ENCODE data around the gene ARHGEF17. TPM values are rescaled to one million over a fixed set of nuclear protein-coding genes. Genes with fewer than 3 reads are reported as not detected.

Gene ARHGEF17
- polyA plus RNA-seq, 3 donors: 82.4 to 106 (median 98.5) TPM

DNA sequence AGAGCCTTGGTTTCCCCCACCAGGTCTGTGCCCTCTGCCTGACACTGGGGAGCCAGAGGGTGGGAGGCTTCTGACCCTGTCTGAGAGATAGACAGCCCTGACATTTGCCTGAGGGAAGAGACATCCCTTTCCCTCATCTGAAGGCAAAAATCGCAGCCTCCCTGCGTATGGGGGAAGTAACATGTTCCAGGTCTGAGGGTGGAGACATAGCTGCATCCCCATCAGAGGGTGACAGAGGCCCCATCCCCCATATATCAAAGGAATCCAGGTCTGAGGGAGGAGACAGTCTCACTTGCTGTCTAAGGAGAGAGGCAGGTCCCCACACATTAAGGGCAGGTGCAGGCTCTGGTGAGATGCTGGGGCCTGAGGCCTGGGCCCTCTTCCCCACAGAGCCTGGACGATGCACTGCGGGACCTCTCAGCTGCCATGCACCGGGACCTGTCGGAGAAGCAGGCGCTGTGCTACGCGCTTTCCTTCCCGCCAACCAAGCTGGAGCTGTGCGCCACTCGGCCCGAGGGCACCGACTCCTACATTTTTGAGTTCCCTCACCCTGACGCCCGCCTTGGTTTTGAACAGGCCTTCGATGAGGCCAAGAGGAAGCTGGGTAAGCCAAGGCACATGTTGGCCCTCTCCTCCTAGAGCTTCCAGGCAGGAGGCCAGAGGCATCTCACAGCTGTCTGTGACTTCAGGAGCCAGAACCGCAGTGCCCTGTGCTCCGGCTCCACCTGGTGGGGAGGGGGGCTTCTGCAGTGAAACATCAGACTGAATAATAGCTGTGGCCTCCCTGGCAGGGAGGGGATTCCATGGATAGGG is 52.1 kb downstream of the ARHGEF17 start:
- DNase-seq (ENCODE audit: extremely low read depth in 1 of 11, low read depth in 9 of 11, low spot score in 4 of 11): no peak

- no peak for DNase-seq (ENCODE audit: extremely low read depth in 1 of 11, low read depth in 9 of 11, low spot score in 4 of 11)
Measured at GRCh38 chr11:73360743-73361369, 52.8 kb downstream of the ARHGEF17 start.

DNA sequence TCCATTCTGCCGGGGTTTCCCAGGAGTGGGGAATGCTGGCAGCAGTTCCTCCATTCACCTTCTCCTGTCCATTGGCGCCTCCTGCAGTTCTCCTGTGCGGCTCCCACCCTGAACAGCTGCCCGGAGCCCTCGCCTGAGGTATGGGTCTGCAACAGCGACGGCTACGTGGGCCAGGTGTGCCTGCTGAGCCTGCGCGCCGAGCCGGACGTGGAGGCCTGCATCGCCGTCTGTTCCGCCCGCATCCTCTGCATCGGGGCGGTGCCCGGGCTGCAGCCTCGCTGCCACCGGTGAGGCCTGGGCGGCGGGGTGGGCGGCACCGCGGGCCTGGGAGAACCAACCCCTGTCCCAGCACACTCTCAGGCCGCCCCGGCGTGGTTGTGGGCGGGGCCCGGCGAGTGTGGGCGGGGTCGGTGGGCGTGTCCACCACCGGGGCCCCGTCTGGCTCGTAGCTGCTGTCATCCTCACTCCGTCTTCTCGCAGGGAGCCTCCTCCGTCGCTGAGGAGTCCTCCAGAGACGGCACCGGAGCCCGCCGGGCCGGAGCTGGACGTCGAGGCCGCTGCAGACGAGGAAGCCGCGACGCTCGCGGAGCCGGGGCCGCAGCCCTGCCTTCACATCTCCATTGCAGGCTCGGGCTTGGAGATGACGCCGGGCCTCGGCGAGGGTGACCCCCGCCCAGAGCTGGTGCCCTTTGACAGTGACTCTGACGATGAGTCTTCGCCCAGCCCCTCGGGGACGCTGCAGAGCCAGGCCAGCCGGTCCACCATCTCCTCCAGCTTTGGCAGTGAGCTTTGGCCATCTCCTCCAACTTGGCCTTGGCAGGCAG is 54.1 kb downstream of the ARHGEF17 start:
- DNase-seq (ENCODE audit: extremely low read depth in 1 of 11, low read depth in 9 of 11, low spot score in 4 of 11): no peak

GRCh38 chr11:73363147-73363546 is 55.1 kb downstream of the ARHGEF17 start:
- no peak for DNase-seq (ENCODE audit: extremely low read depth in 1 of 11, low read depth in 9 of 11, low spot score in 4 of 11)

- DNase-seq (ENCODE audit: extremely low read depth in 1 of 11, low read depth in 9 of 11, low spot score in 4 of 11): no peak
Measured at GRCh38 chr11:73365352-73366264, 57.5 kb downstream of the ARHGEF17 start.

- DNase-seq (ENCODE audit: extremely low read depth in 1 of 11, low read depth in 9 of 11, low spot score in 4 of 11): no peak
Measured at GRCh38 chr11:73366265-73366610, 58.2 kb downstream of the ARHGEF17 start.

DNA sequence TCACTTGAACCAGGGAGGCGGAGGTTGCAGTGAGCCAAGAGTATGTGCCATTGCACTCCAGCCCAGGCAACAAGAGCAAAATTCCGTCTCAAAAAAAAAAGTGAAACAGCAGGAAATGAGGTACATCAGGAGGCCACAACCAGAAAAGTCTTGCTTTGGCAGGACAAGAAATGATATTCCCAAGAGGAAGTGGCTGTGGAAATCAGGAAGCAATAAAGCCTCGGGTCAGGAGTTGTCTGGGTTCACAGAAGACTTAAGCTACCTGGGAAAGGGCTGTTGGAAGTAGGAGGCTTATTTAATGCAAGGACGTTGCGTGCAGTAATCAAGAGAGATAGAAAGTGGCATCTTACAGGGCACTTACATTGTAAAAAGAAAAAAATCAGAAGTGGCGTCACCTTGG is 58.9 kb downstream of the ARHGEF17 start:
- DNase-seq (ENCODE audit: extremely low read depth in 1 of 11, low read depth in 9 of 11, low spot score in 4 of 11): no peak

DNA sequence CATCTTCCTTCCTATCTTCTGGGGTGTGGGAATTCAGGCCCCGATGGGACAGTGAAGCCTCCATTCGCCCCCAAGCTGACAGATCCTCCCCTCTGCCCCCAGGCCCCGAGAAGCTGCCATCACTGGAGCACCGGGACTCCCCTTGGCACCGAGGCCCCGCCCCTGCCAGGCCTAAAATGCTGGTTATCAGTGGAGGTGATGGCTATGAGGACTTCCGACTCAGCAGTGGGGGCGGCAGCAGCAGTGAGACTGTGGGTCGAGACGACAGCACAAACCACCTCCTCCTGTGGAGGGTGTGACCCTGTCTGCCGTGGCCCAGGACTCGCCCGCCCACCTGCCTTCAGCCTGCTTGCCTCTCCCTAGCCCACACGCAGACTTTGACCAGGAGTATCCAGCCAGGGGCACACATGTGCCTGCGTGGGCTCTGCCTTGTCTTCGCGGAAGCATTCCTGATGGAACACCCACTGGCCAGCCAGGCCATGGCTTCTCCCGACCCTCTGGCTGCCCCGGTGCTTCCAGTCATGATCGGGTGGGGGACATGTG is 59.5 kb downstream of the ARHGEF17 start:
- DNase-seq (ENCODE audit: extremely low read depth in 1 of 11, low read depth in 9 of 11, low spot score in 4 of 11): no peak

- DNase-seq (ENCODE audit: extremely low read depth in 1 of 11, low read depth in 9 of 11, low spot score in 4 of 11): no peak
Measured at GRCh38 chr11:73372375-73372993, 64.4 kb downstream of the ARHGEF17 start.

DNA sequence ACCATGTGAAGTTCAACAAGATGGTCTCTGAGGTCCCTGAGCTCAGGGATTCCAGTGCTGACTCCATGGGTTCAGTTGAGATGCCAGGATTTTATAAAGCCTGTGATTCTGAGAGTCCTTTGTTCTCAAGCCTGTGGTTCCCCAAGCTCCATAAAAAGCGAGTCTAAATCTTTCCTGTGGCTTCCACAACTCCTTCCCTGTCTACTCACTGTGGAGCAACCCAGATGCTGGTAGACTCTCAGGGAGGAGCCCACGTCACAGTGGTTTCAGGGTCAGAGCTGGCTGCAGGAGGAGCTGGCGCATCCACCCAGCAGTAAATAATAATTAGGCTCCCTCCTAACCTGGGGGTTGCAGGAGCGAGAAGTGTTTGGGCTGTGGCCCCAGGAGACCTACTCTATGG is 66.1 kb downstream of the ARHGEF17 start:
- DNase-seq (ENCODE audit: extremely low read depth in 1 of 11, low read depth in 9 of 11, low spot score in 4 of 11): no peak

DNA sequence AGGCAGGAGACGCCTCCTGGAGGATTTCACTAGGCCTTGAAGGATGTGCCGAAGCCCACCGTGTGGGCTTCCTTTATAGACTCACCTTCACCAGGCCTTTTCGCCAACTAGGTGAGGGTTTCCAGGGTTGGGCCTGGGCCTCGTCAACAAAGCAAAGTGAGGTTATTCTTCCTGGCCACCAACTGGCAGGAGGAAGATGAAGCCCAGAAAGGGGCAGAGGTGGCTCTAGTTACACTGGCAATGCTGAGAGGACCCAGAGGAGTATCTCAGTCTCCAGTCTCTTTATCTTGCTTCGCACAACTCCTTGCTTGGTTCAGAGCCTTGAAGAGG is 67.7 kb downstream of the ARHGEF17 start:
- no peak for DNase-seq (ENCODE audit: extremely low read depth in 1 of 11, low read depth in 9 of 11, low spot score in 4 of 11)

GRCh38 chr11:73376160-73376802 is 68.2 kb downstream of the ARHGEF17 start, which contains the start of gene RELT:
Gene RELT, plus strand, starts transcription at chr11:73376399. Its CDS starts 12,738 bp downstream, at chr11:73389137.
- DNase-seq (ENCODE audit: extremely low read depth in 1 of 11, low read depth in 9 of 11, low spot score in 4 of 11): peak; percentile 73 to 90 (median 86)

DNA sequence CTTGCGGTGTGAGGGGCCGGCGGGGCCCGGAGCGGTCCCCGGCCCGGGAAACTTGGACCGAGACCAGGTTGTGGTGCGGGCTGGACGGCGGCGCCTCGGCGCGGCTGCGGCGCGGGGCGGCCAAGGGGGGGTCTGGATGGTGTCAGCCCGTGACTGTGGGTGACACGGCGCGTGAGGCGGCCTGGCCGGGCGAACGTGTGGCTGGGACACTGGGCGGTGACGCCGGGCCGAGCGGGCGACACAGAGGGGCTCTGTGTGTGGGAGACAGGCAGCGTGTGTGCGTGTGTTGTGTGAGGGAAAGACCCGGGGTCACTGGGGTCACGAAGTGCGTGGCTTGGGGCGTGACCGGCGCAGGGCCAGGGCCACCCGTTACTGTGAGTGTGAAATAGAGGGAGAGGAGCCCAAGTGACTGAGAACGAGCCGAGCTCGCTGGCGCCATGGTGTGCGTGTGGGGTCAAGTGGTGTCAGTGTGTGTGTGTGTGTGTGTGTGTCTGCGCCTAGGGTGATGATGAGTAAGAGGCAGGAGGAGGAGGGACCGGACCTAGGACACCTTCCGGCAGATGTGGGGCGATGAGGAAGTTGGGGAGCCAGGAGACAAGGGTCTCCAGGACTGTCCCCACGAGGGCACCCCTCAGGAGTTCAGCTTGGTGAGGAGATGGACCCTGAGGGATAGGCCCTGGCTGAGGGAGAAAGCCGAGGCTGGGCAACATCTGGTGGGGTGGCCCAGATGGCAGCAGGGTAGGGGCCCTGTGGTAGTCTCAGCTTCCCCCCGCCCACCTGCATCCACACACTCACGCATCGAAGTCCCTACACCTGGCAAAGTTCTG is 68.9 kb downstream of the ARHGEF17 start:
- peak in 1 of 11 donors; percentile 34 for DNase-seq (ENCODE audit: extremely low read depth in 1 of 11, low read depth in 9 of 11, low spot score in 4 of 11)

DNA sequence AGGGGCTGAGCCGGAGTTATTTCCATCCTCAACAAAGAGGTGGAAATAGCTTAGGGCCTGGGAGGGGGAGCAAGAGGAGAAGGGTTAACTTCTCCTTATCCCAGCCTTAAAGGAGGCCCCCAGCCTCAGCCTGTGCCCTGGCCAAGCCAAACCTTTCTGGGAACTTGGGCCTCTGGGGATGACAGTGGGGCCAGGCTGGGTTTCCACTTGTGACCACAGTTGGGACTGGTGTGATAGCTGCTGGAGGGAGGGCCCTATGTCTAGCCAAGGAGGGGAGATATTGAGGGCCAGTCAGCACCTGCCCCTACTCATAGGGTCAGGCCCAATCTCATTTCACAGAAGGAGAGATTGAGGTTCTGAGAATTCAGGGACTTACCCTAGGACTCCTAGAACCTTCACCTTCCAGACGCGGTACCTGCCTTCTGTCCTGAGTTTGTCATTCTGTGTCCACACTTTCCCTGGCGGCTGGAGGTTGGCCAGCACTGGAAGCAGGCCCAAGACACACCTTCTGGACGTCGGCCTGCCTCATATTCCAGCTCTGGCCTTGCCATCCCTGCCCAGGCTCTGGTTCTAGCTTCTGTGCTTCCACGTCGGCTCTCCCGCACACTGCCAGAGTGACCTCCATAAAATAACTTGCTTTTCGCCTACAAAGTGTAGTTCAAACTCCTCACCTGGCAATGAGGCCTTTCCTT is 71.3 kb downstream of the ARHGEF17 start:
- DNase-seq (ENCODE audit: extremely low read depth in 1 of 11, low read depth in 9 of 11, low spot score in 4 of 11): no peak

DNA sequence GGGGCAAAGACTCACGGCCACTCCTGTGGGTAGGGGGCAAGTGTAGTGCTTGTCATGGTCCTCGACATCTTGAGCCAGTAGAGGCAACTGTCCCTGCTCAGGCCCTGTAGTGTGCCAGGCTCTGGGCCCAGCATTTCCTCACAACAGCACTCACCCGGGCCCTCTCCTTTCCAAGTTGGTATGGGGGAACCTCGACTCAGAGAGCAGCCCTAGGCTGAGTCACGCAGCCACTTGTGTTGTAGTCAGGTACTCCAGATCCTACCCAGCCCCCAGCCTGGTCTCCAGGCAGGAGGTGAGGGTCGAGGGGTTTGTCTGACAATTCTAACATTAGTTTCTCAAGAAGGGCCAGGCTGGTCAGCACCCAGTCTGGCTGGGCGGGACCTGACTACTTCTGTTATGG is 72.3 kb downstream of the ARHGEF17 start:
- no peak for DNase-seq (ENCODE audit: extremely low read depth in 1 of 11, low read depth in 9 of 11, low spot score in 4 of 11)

- no peak for DNase-seq (ENCODE audit: extremely low read depth in 1 of 11, low read depth in 9 of 11, low spot score in 4 of 11)
Measured at GRCh38 chr11:73380897-73381410, 72.9 kb downstream of the ARHGEF17 start.

Data from renal cortex interstitium (tissue), 11 donors.